HEK293 (cell line): ENCODE results near the gene AMBRA1.

ENCODE experiments used
- CTCF ChIA-PET: fragments of 350-600 bp; formaldehyde crosslinking; extraction: SDS; loops from one replicate; lab custom pipeline; 2021; ENCODE audit warnings: antibody characterized with exemption; lab: Yijun Ruan, JAX
- POLR2A ChIA-PET: fragments of 300-600 bp; formaldehyde crosslinking; extraction: SDS; loops from one replicate; lab custom pipeline; 2020; ENCODE audit warnings: antibody characterized with exemption, inconsistent platforms; lab: Yijun Ruan, JAX
- H3K27ac ChIP-seq: fragments of 200-500 bp; sonication (Bioruptor generic); 2 replicates; pipeline ENCODE4 v1.5.1; 2014; ENCODE audit warnings: low read depth, low read length, control low read depth, inconsistent platforms; ENCODE audit errors: extremely low read depth
- H3K36me3 ChIP-seq, 2 experiments: fragments of 200-500 bp in 1 of 2; sonication (Bioruptor generic) in 1 of 2; 1 replicate in 1 of 2; 2 replicates in 1 of 2; pipeline ENCODE4 v1.5.1; 2014 to 2017; ENCODE audit warnings: inconsistent platforms in 2 of 2, low read length in 2 of 2; ENCODE audit not compliant: control insufficient read depth in 2 of 2, insufficient read depth in 1 of 2
- H3K4me1 ChIP-seq: fragments of 200-500 bp; sonication (Bioruptor generic); 2 replicates; pipeline ENCODE4 v1.5.1; 2014; ENCODE audit warnings: mild to moderate bottlenecking, low read length, inconsistent platforms; ENCODE audit not compliant: control insufficient read depth, insufficient read depth
- H3K4me3 ChIP-seq: 2 replicates; pipeline ENCODE4 v1.5.1; 2011; ENCODE audit warnings: low read depth, mild to moderate bottlenecking, control low read depth, low read length, moderate library complexity
- H3K9me3 ChIP-seq: fragments of 200-500 bp; sonication (Bioruptor generic); 2 replicates; pipeline ENCODE4 v1.5.1; 2014; ENCODE audit warnings: low read depth, low read length, inconsistent platforms; ENCODE audit not compliant: control insufficient read depth, insufficient read depth
- AEBP2 ChIP-seq: fragments of 450-650 bp; formaldehyde crosslinking; IDR thresholded peaks from 2 replicates; pipeline ENCODE4 v1.5.1; 2016; ENCODE audit warnings: missing biosample characterization, missing genetic modification characterization, borderline replicate concordance
- BCL11B ChIP-seq: fragments of 450-650 bp; formaldehyde crosslinking; IDR thresholded peaks from 2 replicates; pipeline ENCODE4 v1.5.1; 2016; ENCODE audit warnings: low read depth, missing biosample characterization, missing genetic modification characterization
- CTCF ChIP-seq: fragments of 450-650 bp; formaldehyde crosslinking; IDR thresholded peaks from 2 replicates; pipeline ENCODE4 v1.5.1; 2016; ENCODE audit warnings: missing biosample characterization, missing genetic modification characterization
- FEZF1 ChIP-seq: fragments of 450-650 bp; formaldehyde crosslinking; IDR thresholded peaks from 2 replicates; pipeline ENCODE4 v1.5.1; 2016; ENCODE audit warnings: missing biosample characterization, missing genetic modification characterization
- PBX3 ChIP-seq: sonication (generic); formaldehyde crosslinking; IDR thresholded peaks from 2 replicates; pipeline ENCODE4 v1.8.1; 2022; ENCODE audit warnings: mild to moderate bottlenecking, moderate library complexity, missing genetic modification reagents
- SCRT2 ChIP-seq: fragments of 450-650 bp; formaldehyde crosslinking; IDR thresholded peaks from 2 replicates; pipeline ENCODE4 v1.5.1; 2016; ENCODE audit warnings: missing biosample characterization, missing genetic modification characterization
- SP3 ChIP-seq: fragments of 450-650 bp; formaldehyde crosslinking; IDR thresholded peaks from 2 replicates; pipeline ENCODE4 v1.5.1; 2016; ENCODE audit warnings: missing biosample characterization, missing genetic modification characterization
- TSHZ1 ChIP-seq: fragments of 450-650 bp; formaldehyde crosslinking; IDR thresholded peaks from 2 replicates; pipeline ENCODE4 v1.5.1; 2016; ENCODE audit warnings: missing biosample characterization, missing genetic modification characterization, borderline replicate concordance
- WT1 ChIP-seq: fragments of 450-650 bp; formaldehyde crosslinking; IDR thresholded peaks from 2 replicates; pipeline ENCODE4 v1.5.1; 2016; ENCODE audit warnings: missing biosample characterization, missing genetic modification characterization
- ZIC2 ChIP-seq: fragments of 450-650 bp; formaldehyde crosslinking; IDR thresholded peaks from 2 replicates; pipeline ENCODE4 v1.5.1; 2016; ENCODE audit warnings: missing biosample characterization, missing genetic modification characterization
- ZNF248 ChIP-seq: fragments of 450-650 bp; formaldehyde crosslinking; IDR thresholded peaks from 2 replicates; pipeline ENCODE4 v1.5.1; 2017; ENCODE audit warnings: missing biosample characterization, missing genetic modification characterization
- ZNF280C ChIP-seq: fragments of 450-650 bp; formaldehyde crosslinking; IDR thresholded peaks from 2 replicates; pipeline ENCODE4 v1.5.1; 2016; ENCODE audit warnings: missing biosample characterization, missing genetic modification characterization
- ZNF350 ChIP-seq: fragments of 450-650 bp; formaldehyde crosslinking; IDR thresholded peaks from 2 replicates; pipeline ENCODE4 v1.5.0; 2017; ENCODE audit warnings: missing biosample characterization, mild to moderate bottlenecking, missing genetic modification characterization
- ZNF449 ChIP-seq: fragments of 450-650 bp; formaldehyde crosslinking; IDR thresholded peaks from 2 replicates; pipeline ENCODE4 v1.5.1; 2017; ENCODE audit warnings: missing biosample characterization, mild to moderate bottlenecking, missing genetic modification characterization, moderate library complexity
- ZNF610 ChIP-seq: fragments of 450-650 bp; formaldehyde crosslinking; IDR thresholded peaks from 2 replicates; pipeline ENCODE4 v1.5.1; 2016; ENCODE audit warnings: missing biosample characterization, missing genetic modification characterization, borderline replicate concordance
- ZNF704 ChIP-seq: fragments of 450-650 bp; formaldehyde crosslinking; IDR thresholded peaks from 2 replicates; pipeline ENCODE4 v1.5.1; 2016; ENCODE audit warnings: missing biosample characterization, missing genetic modification characterization
- ZNF777 ChIP-seq: fragments of 450-650 bp; formaldehyde crosslinking; IDR thresholded peaks from 2 replicates; pipeline ENCODE4 v1.5.1; 2017; ENCODE audit warnings: missing biosample characterization, missing genetic modification characterization, borderline replicate concordance
- ZSCAN30 ChIP-seq: fragments of 450-650 bp; IDR thresholded peaks from 2 replicates; pipeline ENCODE4 v1.5.1; 2018; ENCODE audit warnings: missing biosample characterization, mild to moderate bottlenecking, missing genetic modification characterization, moderate library complexity

Gene AMBRA1

GRCh38 chr11:46528445-46529094 lies 65.3 kb downstream of the AMBRA1 start:
- H3K4me1 ChIP-seq, result no peaks in the 10 kb centered on the region
- H3K27ac ChIP-seq, result no peak overlapping the region
- ChIA-PET CTCF (interaction anchor here (0.7 to 2.3 kb wide), 40 partner anchors 8 to 369 kb away, joined by 3 to 46 read pairs (median 5); partner anchors contain the start of genes AMBRA1, ATG13 and HARBI1), POLR2A (no interaction called here)
- H3K4me3 ChIP-seq, result no peak overlapping the region
- no peak for TF ChIP-seq ZNF777
- TF ChIP-seq PBX3 (CRISPR knock-in tag), result no peak
- TF ChIP-seq ZSCAN30 (tag by site-specific recombination), result no peak
- TF ChIP-seq FEZF1, result no peak
- TF ChIP-seq WT1, result no peak
- H3K36me3 ChIP-seq, result peaks cover 0 to 3% of the 10 kb centered on the region in 2 experiments; a peak in 1 of 3 replicates
- H3K9me3 ChIP-seq, result no peaks in the 10 kb centered on the region

GRCh38 chr11:46527591-46528130 lies 66.2 kb downstream of the AMBRA1 start:
- POLR2A ChIA-PET, result no interaction called here
- Histone ChIP-seq H3K27ac (no peak overlapping the region), H3K9me3 (no peaks in the 10 kb centered on the region), H3K4me1 (no peaks in the 10 kb centered on the region), H3K4me3 (no peak overlapping the region), H3K36me3 (peaks cover 0 to 3% of the 10 kb centered on the region in 2 experiments; a peak in 1 of 3 replicates)
- CTCF ChIA-PET, result interaction anchor here (2.3 kb wide), 1 partner anchor 36 kb away, joined by 46 read pairs; no protein-coding TSS in a partner anchor
- TF ChIP-seq SP3 (no peak), ZNF610 (tag by site-specific recombination) (no peak), BCL11B (tag by site-specific recombination) (no peak), ZIC2 (tag by site-specific recombination) (no peak), AEBP2 (tag by site-specific recombination) (no peak), ZNF248 (tag by site-specific recombination) (no peak), ZNF350 (tag by site-specific recombination) (no peak), SCRT2 (tag by site-specific recombination) (no peak), TSHZ1 (tag by site-specific recombination) (no peak), ZNF280C (tag by site-specific recombination) (no peak), ZNF449 (tag by site-specific recombination) (no peak), CTCF (tag by site-specific recombination) (no peak), ZNF704 (no peak)
